Psoas muscle (tissue), 8 donors: ENCODE data around the gene PPP1R9A. TPM values are rescaled to one million over a fixed set of nuclear protein-coding genes. Genes with fewer than 3 reads are reported as not detected.

Source experiments
- ATAC-seq, 4 donors: fragments of 200-7000 bp; cut with Tn5 transposase; one replicate each; pipeline ENCODE4 v1.9.1; 2020; ENCODE audit warnings: moderate library complexity in 3 of 4, mild to moderate bottlenecking in 2 of 4
- DNase-seq, 2 donors: peaks; one replicate each; pipeline ENCODE4 v3.0.0-alpha.2; 2020
- H3K27ac ChIP-seq: fragments of 200-600 bp; one replicate; pipeline ENCODE4 v1.8.0; 2022
- H3K27me3 ChIP-seq, 3 donors: fragments of 200-600 bp in 1 of 3; one replicate each; pipeline versions ENCODE4 v1.6.1 to v1.8.0; 2013 to 2022; ENCODE audit warnings: low read length in 2 of 3, mild to moderate bottlenecking in 2 of 3, moderate library complexity in 1 of 3; ENCODE audit not compliant: insufficient read depth in 3 of 3
- H3K36me3 ChIP-seq, 2 donors: fragments of 200-600 bp in 1 of 2; one replicate each; pipeline versions ENCODE4 v1.6.1 to v1.8.0; 2013 to 2022; ENCODE audit warnings: low read depth in 1 of 2, mild to moderate bottlenecking in 1 of 2, moderate library complexity in 1 of 2; ENCODE audit not compliant: insufficient read depth in 1 of 2
- H3K4me1 ChIP-seq: fragments of 200-600 bp; one replicate; pipeline ENCODE4 v1.8.0; 2022
- H3K4me3 ChIP-seq: fragments of 200-600 bp; one replicate; pipeline ENCODE4 v1.8.0; 2022; ENCODE audit warnings: mild to moderate bottlenecking
- H3K9me3 ChIP-seq: fragments of 200-600 bp; one replicate; pipeline ENCODE4 v1.8.0; 2022
- WGBS, 3 donors: extraction: QIAGEN DNeasy Blood & Tissue Kit; methylation state at CpG; one replicate each; pipeline versions ENCODE4 v1.1.6 to v1.1.7; 2013; 5-methylcytosine and 5-hydroxymethylcytosine counted together
- intact Hi-C, 2 donors: fragments of 100-400 bp; cut with DNase I; formaldehyde crosslinking; loops; one replicate each; pipeline versions ENCODE4 v1.11.0 to v1.14.2; 2022
- polyA plus RNA-seq, 3 donors: library from polyadenylated mRNA; stranded (reverse); fragments of 200-250 nt; gene quantifications; one replicate each; pipeline ENCODE4 v1.2.3, GENCODE V29; 2013
- total RNA-seq, 4 donors: library from RNA; stranded (reverse); fragmentation: NEBNext Ultra II Directional in 2 of 4; extraction: Animal tissue kit (Norgen Biotek cat#: 25700) in 2 of 4; gene quantifications; one replicate each; pipeline versions ENCODE4 v1.2.1 to v1.2.4, GENCODE V29; 2021 to 2023
- TF ChIP-seq, protein P1 (sequence below): fragments of 200-600 bp; IDR thresholded peaks from one replicate; pipeline ENCODE4 v1.8.0; 2022; ENCODE audit warnings: antibody characterized with exemption
- donor health status: healthy with polysubstance abuse.
- donor health status: DM: no; HTN: no; CAD: no; lungs with moderate emphysema.
- donor health status: Bipolar disorder and iron deficiency.
- donor health status: healthy.
- donor health status: DM: yes; HTN: yes; CAD: no.
- donor health status: DM: no; HTN: no; CAD: no.
- donor health status: DM: no; HTN: no; CAD: no.
- donor health status: DM: yes; HTN: yes; CAD: no.

The PPP1R9A gene
- total and polyA plus RNA-seq, 7 donors: 1.1 to 18.6 (median 13.5) TPM

DNA sequence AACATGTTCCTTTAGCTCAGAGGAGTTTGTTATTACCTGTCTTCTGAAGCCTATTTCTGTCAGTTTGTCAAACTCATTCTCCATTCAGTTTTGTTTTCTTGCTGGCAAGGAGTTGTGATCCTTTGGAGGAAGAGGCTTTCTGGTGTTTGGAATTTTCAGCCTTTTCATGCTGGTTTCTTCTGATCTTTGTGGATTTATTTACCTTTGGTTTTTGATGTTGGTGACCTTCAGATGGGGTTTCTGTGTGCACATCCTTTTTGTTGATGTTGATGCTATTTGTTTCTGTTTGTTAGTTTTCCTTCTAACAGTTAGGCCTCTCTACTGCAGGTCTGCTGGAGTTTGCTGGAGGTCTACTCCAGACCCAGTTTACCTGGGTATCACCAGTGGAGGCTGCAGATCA lies 118.6 kb downstream of the PPP1R9A start:
- H3K27me3 ChIP-seq: no peaks in the 10 kb centered on the region
- H3K36me3 ChIP-seq: no peaks in the 10 kb centered on the region
- peaks cover 16% of the 10 kb centered on the region for H3K9me3 ChIP-seq
- DNase-seq (no peak), ATAC-seq (no peak)
- H3K27ac ChIP-seq: no peak overlapping the region
- TF ChIP-seq, protein P1, sequence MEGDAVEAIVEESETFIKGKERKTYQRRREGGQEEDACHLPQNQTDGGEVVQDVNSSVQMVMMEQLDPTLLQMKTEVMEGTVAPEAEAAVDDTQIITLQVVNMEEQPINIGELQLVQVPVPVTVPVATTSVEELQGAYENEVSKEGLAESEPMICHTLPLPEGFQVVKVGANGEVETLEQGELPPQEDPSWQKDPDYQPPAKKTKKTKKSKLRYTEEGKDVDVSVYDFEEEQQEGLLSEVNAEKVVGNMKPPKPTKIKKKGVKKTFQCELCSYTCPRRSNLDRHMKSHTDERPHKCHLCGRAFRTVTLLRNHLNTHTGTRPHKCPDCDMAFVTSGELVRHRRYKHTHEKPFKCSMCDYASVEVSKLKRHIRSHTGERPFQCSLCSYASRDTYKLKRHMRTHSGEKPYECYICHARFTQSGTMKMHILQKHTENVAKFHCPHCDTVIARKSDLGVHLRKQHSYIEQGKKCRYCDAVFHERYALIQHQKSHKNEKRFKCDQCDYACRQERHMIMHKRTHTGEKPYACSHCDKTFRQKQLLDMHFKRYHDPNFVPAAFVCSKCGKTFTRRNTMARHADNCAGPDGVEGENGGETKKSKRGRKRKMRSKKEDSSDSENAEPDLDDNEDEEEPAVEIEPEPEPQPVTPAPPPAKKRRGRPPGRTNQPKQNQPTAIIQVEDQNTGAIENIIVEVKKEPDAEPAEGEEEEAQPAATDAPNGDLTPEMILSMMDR: no peak
- intact Hi-C loops: no loop called here
- no peaks in the 10 kb centered on the region for H3K4me1 ChIP-seq
- H3K4me3 ChIP-seq: no peak overlapping the region

DNA sequence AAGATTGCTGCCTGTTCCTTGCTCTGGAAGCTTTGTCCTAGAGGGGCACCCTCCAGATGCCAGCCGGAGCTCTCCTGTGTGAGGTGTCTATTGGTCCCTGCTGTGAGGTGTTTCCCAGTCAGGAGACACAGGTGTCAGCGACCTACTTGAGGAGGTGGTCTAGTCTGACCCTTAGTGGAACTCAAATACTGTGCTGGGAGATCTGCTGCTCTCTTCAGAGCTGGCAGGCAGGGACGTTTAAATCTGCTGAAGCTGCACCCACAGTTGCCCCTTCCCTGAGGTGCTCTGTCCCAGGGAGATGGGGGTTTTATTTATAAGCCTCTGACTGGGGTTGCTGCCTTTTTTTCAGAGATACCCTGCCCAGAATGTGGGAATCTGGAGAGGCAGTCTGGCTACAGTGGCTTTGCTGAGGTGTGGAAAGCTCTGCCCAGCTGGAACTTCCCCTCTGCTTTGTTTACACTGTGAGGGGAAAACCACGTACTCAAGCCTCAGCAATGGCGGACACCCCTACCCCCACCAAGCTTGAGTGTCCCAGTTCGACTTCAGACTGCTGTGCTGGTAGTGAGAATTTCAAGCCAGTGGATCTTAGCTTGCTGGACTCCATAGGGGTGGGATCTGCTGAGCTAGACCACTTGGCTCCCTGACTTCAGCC lies 119.2 kb downstream of the PPP1R9A start:
- peaks cover 13% of the 10 kb centered on the region for H3K9me3 ChIP-seq
- no peaks in the 10 kb centered on the region for H3K36me3 ChIP-seq
- intact Hi-C loops: no loop called here
- 79 to 82% (median 79%) methylated on average over 6 of the region's 6 CpGs for WGBS, 3 donors
- TF ChIP-seq, protein P1: no peak
- no peak overlapping the region for H3K4me3 ChIP-seq
- H3K27ac ChIP-seq: no peak overlapping the region
- no peaks in the 10 kb centered on the region for H3K27me3 ChIP-seq
- ATAC-seq: no peak
- no peak for DNase-seq
- H3K4me1 ChIP-seq: no peaks in the 10 kb centered on the region

DNA sequence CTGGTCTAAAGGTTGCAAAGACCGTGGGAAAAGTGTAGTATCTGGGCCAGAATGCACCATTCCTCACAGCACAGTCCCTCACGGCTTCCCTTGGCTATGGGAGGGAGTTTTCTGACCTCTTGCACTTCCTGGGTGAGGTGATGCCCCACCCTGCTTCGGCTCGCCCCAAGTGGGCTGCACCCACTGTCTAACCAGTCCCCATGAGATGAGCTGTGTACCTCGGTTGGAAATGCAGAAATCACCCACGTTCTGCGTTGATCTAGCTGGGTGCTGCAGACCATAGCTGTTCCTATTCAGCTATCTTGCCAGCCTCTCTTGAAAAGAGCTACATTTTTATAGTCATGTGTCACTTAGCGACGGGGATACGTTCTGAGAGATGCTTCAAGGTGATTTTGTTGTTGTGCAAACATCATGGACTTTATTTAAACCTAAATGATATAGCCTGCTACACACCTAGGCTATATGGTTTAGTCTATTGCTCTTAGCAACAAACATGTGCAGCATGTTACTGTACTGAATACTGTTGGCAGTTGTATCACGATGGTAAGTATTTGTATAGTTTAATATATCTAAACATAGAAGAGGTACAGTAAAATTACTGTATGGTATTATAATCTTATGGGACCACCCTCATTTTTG lies 120.0 kb downstream of the PPP1R9A start:
- 86 to 89% (median 88%) methylated on average over 11 of the region's 11 CpGs for WGBS, 3 donors

DNA sequence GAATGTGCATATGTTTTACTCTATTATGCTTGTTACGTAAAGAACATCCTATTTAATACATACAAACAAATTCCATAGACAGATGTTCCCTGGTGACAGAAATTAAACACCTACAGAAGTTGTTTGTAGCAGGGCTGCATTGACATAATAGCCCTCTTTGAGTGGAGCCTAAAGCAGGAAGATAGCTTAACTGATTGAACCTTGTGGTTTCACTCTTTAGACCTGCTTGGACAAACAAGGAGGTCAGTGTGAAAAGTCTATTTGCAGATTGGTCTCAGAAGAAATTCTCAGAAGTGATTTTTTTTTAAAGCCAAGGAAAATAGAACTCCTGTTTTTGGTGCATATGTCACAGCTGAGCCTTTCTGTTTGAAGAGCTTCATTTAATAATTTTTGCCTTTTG lies 121.3 kb downstream of the PPP1R9A start:
- ATAC-seq (no peak), DNase-seq (no peak)
- H3K4me1 ChIP-seq: no peaks in the 10 kb centered on the region
- H3K27ac ChIP-seq: no peak overlapping the region
- intact Hi-C loops: no loop called here
- H3K9me3 ChIP-seq: peaks cover 8% of the 10 kb centered on the region
- TF ChIP-seq, protein P1: no peak
- no peaks in the 10 kb centered on the region for H3K36me3 ChIP-seq
- 90 to 95% (median 91%) methylated on average over 1 of the region's 1 CpG for WGBS, 3 donors
- no peak overlapping the region for H3K4me3 ChIP-seq
- H3K27me3 ChIP-seq: no peaks in the 10 kb centered on the region

More for the DNA sequence above, 120.0 kb downstream of the PPP1R9A start:
- no peaks in the 10 kb centered on the region for H3K4me1 ChIP-seq
- H3K36me3 ChIP-seq: no peaks in the 10 kb centered on the region
- H3K9me3 ChIP-seq: peaks cover 8% of the 10 kb centered on the region
- no peak for DNase-seq
- ATAC-seq: no peak
- H3K27ac ChIP-seq: no peak overlapping the region
- intact Hi-C loops: no loop called here
- no peak overlapping the region for H3K4me3 ChIP-seq
- TF ChIP-seq, protein P1: no peak
- no peaks in the 10 kb centered on the region for H3K27me3 ChIP-seq

DNA sequence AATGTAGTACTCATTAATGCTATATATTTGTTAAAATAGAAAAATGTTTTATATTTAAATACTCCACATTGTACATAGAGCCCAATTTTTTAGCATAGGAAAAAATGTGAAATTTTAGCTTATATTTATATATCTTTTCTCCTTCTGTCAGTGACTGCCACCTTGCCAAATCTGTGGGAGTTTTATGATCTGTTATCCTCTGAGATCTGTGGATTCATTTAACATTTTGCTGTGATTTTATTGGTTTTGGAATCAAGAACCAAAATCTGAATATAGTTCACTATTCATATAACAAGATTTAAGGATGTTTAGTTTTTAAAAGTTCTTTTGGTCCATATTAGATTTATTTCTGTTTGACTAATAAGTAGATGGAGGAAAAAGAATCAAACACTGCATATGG lies 127.9 kb downstream of the PPP1R9A start:
- Histone ChIP-seq H3K4me3 (no peak overlapping the region), H3K4me1 (no peaks in the 10 kb centered on the region), H3K27me3 (no peaks in the 10 kb centered on the region), H3K27ac (no peak overlapping the region), H3K9me3 (no peaks in the 10 kb centered on the region), H3K36me3 (no peaks in the 10 kb centered on the region)
- intact Hi-C loops: no loop called here
- ATAC-seq (no peak), DNase-seq (no peak)
- TF ChIP-seq, protein P1: no peak
